GM13977 (cell line): ENCODE results near the gene GSTA3.

Experiments
- DNase-seq: peaks from one replicate; pipeline ENCODE4 v3.0.0; 2012; ENCODE audit warnings: low spot score
- CTCF ChIP-seq: IDR thresholded peaks from 2 replicates; pipeline ENCODE4 v1.5.1; 2012; ENCODE audit warnings: mild to moderate bottlenecking, control low read depth; ENCODE audit not compliant: insufficient read depth; ENCODE audit errors: extremely low read depth, missing control alignments
- in situ Hi-C: fragments of 300-500 bp; cut with MboI; formaldehyde crosslinking; loops from one replicate; pipeline ENCODE4 v1.12.0; 2022; ENCODE audit warnings: low sequenced_read_pairs, low pct_unique_long_range_greater_than_20kb, mixed read lengths, inconsistent platforms; ENCODE audit not compliant: unreplicated experiment

Gene GSTA3

GRCh38 chr6:52937908-52938307 lies 28.4 kb upstream of the GSTA3 start:
- TF ChIP-seq CTCF: no peak
- no peak for DNase-seq
- in situ Hi-C loops: no loop called here

- no peak for TF ChIP-seq CTCF
- in situ Hi-C loops: no loop called here
Observed at GRCh38 chr6:52933778-52934177, 24.3 kb upstream of the GSTA3 start.

GRCh38 chr6:52931351-52931750 lies 21.9 kb upstream of the GSTA3 start:
- no peak for DNase-seq

More at GRCh38 chr6:52933778-52934177, 24.3 kb upstream of the GSTA3 start:
- no peak for DNase-seq

GRCh38 chr6:52929321-52930164 lies 20.0 kb upstream of the GSTA3 start:
- no peak for DNase-seq
- in situ Hi-C loops: no loop called here
- no peak for TF ChIP-seq CTCF

More at GRCh38 chr6:52931351-52931750, 21.9 kb upstream of the GSTA3 start:
- no peak for TF ChIP-seq CTCF
- in situ Hi-C loops: no loop called here

GRCh38 chr6:52927451-52927850 lies 18.0 kb upstream of the GSTA3 start:
- in situ Hi-C loops: no loop called here
- DNase-seq: no peak

More at GRCh38 chr6:52927451-52927850, 18.0 kb upstream of the GSTA3 start:
- TF ChIP-seq CTCF: no peak
